ENCODE data around the gene LPP. TPM values are rescaled to one million over a fixed set of nuclear protein-coding genes. Genes with fewer than 3 reads are reported as not detected.
"Not testable (repeated sequence)": the region's sequence is repeated elsewhere in the genome, so short reads cannot be mapped to it uniquely, and the experiment has no call there.

LPP gene
- total RNA-seq, 1 donor from 2014 or later = 23.1 TPM

- Mint-ChIP-seq H3K4me1 (ENCODE audit: low read depth, unreplicated experiment) (peaks cover 5% of the 10 kb centered on the region), H3K27ac (ENCODE audit: unreplicated experiment) (no peak overlapping the region)
These were observed 281.3 kb downstream of the LPP start for GRCh38 chr3:188435266-188435665.

GRCh38 chr3:188437926-188438325, 284.0 kb downstream of the LPP start:
- no peaks in the 10 kb centered on the region for H3K9me3 Mint-ChIP-seq (ENCODE audit: unreplicated experiment)

More at GRCh38 chr3:188435266-188435665, 281.3 kb downstream of the LPP start:
- DNase-seq = no peak
- no peaks in the 10 kb centered on the region for H3K36me3 Mint-ChIP-seq (ENCODE audit: unreplicated experiment)
- no peak for TF ChIP-seq CTCF (IDR thresholded peaks at IDR 0.05; ENCODE audit: partially characterized antibody, unreplicated experiment)
- no peak overlapping the region for H3K4me3 Mint-ChIP-seq (ENCODE audit: unreplicated experiment)
- no peaks in the 10 kb centered on the region for H3K27me3 Mint-ChIP-seq (ENCODE audit: unreplicated experiment)
- no peaks in the 10 kb centered on the region for H3K9me3 Mint-ChIP-seq (ENCODE audit: unreplicated experiment)

GRCh38 chr3:188439080-188439479, 285.1 kb downstream of the LPP start:
- peaks cover 2% of the 10 kb centered on the region for H3K4me1 Mint-ChIP-seq (ENCODE audit: low read depth, unreplicated experiment)
- H3K4me3 Mint-ChIP-seq (ENCODE audit: unreplicated experiment) = no peak overlapping the region
- no peaks in the 10 kb centered on the region for H3K27me3 Mint-ChIP-seq (ENCODE audit: unreplicated experiment)
- no peak for TF ChIP-seq CTCF (IDR thresholded peaks at IDR 0.05; ENCODE audit: partially characterized antibody, unreplicated experiment)
- H3K27ac Mint-ChIP-seq (ENCODE audit: unreplicated experiment) = no peak overlapping the region
- no peaks in the 10 kb centered on the region for H3K9me3 Mint-ChIP-seq (ENCODE audit: unreplicated experiment)
- DNase-seq = no peak
- no peaks in the 10 kb centered on the region for H3K36me3 Mint-ChIP-seq (ENCODE audit: unreplicated experiment)

More at GRCh38 chr3:188437926-188438325, 284.0 kb downstream of the LPP start:
- Mint-ChIP-seq H3K27me3 (ENCODE audit: unreplicated experiment) (no peaks in the 10 kb centered on the region), H3K4me3 (ENCODE audit: unreplicated experiment) (no peak overlapping the region), H3K36me3 (ENCODE audit: unreplicated experiment) (no peaks in the 10 kb centered on the region), H3K4me1 (ENCODE audit: low read depth, unreplicated experiment) (peaks cover 2% of the 10 kb centered on the region), H3K27ac (ENCODE audit: unreplicated experiment) (no peak overlapping the region)
- DNase-seq = no peak
- no peak for TF ChIP-seq CTCF (IDR thresholded peaks at IDR 0.05; ENCODE audit: partially characterized antibody, unreplicated experiment)

GRCh38 chr3:188440340-188440972, 286.5 kb downstream of the LPP start:
- no peak for TF ChIP-seq CTCF (IDR thresholded peaks at IDR 0.05; ENCODE audit: partially characterized antibody, unreplicated experiment)
- Mint-ChIP-seq H3K27me3 (ENCODE audit: unreplicated experiment) (no peaks in the 10 kb centered on the region), H3K9me3 (ENCODE audit: unreplicated experiment) (no peaks in the 10 kb centered on the region), H3K4me1 (ENCODE audit: low read depth, unreplicated experiment) (peaks cover 2% of the 10 kb centered on the region), H3K27ac (ENCODE audit: unreplicated experiment) (no peak overlapping the region), H3K36me3 (ENCODE audit: unreplicated experiment) (no peaks in the 10 kb centered on the region), H3K4me3 (ENCODE audit: unreplicated experiment) (no peak overlapping the region)
- DNase-seq = no peak

- H3K27me3 Mint-ChIP-seq (ENCODE audit: unreplicated experiment) = no peaks in the 10 kb centered on the region
- no peak for TF ChIP-seq CTCF (IDR thresholded peaks at IDR 0.05; ENCODE audit: partially characterized antibody, unreplicated experiment)
- no peak overlapping the region for H3K4me3 Mint-ChIP-seq (ENCODE audit: unreplicated experiment)
- H3K9me3 Mint-ChIP-seq (ENCODE audit: unreplicated experiment) = no peaks in the 10 kb centered on the region
- no peak overlapping the region for H3K27ac Mint-ChIP-seq (ENCODE audit: unreplicated experiment)
- no peak for DNase-seq
- H3K4me1 Mint-ChIP-seq (ENCODE audit: low read depth, unreplicated experiment) = peaks cover 2% of the 10 kb centered on the region
- H3K36me3 Mint-ChIP-seq (ENCODE audit: unreplicated experiment) = no peaks in the 10 kb centered on the region
These were observed 288.5 kb downstream of the LPP start for GRCh38 chr3:188442430-188442829.

- not testable (repeated sequence) for H3K36me3 Mint-ChIP-seq (ENCODE audit: unreplicated experiment); H3K4me3 Mint-ChIP-seq (ENCODE audit: unreplicated experiment); H3K4me1 Mint-ChIP-seq (ENCODE audit: low read depth, unreplicated experiment); DNase-seq; H3K27me3 Mint-ChIP-seq (ENCODE audit: unreplicated experiment); H3K9me3 Mint-ChIP-seq (ENCODE audit: unreplicated experiment); H3K27ac Mint-ChIP-seq (ENCODE audit: unreplicated experiment)
These were observed 291.2 kb downstream of the LPP start for GRCh38 chr3:188445175-188445574.

All from glutamatergic neuron (in vitro differentiated cells).